GM18499 (cell line): ENCODE results near the gene SFMBT1.

Experiments
- ATAC-seq: cut with Tn5 transposase; IDR thresholded peaks from one replicate; pipeline ENCODE4 v1.9.1; 2021; ENCODE audit warnings: moderate number of reproducible peaks; ENCODE audit not compliant: insufficient read depth, unreplicated experiment

SFMBT1 gene

DNA sequence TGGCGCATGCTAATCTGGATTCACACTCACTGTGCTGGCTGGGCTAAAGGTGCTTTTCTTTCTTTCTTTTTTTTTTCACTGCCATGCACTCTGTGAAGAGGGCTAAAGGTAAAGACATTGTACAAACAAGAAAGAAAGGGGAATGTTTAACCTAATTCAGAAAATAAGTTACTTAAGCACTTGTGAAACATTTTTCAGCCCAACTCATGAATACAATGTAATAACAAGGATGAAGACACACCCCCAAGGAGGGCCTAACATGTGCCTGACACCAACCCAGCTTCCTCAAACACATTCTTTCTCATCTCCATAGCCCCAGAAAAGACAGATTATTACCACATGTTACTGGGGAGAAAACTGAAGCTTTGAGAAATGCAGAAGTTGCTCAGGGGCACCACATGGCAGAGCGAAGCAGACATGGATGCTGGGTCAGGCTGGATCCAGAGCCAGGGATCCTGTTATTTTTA lies 154.2 kb downstream of the SFMBT1 start:
- no peak for ATAC-seq

DNA sequence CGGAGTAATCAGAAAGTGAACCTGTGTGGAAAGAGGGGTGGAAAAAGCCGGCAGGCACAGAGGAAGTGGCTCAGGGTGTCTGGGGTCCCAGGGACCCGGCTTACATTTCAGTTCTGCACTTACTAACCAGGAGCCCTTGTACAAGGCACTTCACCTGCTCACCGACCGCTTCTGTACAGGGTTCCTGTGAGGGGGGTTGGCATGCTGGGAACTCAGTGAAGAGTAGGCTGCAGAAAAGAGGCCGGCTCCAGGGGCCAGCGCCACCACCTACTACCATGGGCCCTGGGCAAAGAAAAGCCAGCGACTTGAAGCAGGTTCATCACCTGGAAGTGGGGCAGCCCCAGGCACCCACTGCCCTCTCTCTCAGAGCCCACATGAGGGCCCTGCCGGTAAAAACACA lies 154.7 kb downstream of the SFMBT1 start:
- ATAC-seq, result no peak

DNA sequence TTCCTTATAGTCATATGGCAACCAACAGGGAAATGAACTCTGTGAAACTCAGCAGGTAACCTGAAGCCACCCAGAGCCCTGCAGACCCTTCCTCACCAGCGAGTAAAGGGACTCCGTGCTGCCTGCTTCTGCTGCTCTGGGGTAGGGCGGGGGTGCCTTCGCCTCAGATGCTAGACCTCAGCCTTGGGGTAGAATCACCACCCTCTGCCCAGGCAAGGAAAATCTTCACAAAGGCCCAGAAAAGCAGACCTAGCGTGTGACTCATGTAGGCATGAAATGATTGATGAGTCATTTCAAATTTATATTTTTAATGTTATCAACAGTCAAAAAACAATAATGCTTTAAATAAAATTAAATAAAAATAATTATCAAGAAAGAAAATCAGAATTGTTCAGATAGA lies 155.1 kb downstream of the SFMBT1 start:
- ATAC-seq, result no peak

DNA sequence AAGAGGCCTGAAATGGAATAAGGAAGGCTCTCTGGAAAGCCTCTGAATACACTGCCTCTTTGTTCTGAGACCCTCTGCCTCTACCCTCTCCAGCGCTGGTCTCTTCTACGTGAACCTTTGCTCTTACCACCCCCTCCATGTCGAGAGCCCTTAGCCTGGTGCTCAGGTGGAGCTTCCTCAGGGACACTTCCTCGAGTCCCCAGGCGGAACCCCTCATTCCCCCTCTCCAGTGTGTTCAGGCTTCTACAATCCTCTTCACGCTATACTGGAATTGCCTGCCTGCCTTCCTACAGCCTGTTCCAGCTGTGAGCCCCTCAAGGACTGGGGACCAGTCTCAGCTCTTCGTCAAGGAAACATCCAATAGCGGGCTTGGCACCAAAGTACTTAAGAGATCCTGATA lies 156.0 kb downstream of the SFMBT1 start:
- ATAC-seq, result no peak

DNA sequence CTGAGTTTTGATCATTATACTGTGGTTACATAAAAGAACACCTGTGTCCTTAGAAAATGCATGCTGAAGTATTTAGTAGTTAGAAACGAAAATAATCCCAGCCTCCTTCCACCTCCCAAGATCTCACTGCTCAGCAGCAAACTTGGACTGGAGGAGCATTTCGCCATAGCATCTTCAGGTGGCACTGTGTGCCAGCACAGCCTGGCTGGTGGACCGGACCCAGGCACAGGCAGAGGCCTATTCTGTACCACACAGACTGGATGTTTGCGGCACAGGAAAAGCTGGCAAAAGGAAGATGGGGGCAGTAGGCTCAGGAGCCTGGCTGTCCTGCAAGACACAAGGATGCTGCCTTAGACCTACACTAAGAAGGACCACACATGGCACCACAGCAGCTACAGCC lies 158.7 kb downstream of the SFMBT1 start:
- ATAC-seq, result no peak

DNA sequence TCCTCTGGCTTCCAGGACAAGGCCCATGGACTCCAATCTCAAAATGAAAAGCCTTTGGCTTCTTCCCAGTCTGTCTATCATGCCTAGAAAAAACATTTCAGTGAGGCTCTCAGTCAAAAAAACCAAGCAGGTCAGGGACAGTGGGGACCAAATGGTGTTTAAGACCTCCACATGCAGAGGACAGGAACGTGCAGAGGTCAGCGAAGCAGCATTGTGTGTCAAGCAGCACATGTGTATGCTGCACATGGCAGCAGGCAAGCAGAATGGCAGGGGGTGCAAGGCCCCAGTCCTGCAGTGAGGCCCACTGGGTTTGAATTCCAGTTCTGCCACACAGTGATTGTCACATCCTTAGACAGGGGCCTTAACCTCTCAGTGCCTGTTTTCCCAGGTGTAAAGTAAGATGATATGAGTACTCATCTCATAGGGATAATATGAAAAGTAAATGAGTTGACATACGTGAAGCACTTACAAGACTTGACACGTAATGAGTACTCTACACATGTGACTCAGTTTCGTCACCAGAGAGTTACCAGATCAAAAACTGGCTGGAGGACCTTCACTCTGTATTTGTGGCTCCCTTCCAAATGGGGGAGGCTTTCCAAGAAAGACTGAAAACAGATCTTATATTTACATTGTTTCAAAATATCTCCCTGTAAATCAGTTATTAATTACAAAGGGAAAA lies 159.7 kb downstream of the SFMBT1 start:
- ATAC-seq, result no peak

DNA sequence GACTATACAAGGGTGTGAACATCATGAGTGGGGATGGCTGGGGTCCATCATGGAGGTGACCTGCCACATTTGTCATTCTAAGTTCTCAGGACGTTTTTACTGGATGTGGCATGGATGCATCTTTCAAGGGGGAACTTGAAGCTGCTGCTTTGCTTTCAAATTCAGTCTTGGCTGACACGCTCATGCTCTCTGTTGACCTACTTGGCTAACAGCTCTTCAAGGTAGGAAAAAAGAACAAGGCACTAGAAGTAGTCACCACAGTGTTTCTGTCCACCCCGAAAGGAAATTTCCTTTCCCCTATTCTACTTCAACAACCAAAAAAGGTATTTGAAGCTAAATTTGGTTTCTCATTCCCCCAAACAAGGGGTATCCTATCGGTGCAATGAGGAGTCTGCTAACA lies 163.5 kb downstream of the SFMBT1 start:
- ATAC-seq, result no peak

DNA sequence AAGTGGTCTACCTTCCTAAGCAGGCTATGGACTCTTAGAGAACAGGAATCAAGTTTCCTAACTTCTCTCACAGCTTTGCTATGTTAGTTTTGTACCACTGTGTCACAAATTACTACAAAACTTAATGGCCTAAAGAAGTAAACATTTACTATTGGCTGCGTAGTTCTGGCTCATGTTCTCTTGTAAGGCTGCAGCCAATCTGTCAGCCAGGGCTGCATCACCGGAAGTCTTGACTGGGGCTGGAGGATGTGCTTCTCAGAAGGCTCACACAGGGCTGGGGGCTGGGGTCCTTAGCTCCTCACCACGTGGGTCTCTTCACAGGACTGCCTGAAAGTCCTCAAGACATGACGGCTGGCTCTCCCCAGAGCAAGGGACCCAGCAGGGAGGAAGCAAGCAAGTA lies 164.0 kb downstream of the SFMBT1 start:
- ATAC-seq, result no peak

DNA sequence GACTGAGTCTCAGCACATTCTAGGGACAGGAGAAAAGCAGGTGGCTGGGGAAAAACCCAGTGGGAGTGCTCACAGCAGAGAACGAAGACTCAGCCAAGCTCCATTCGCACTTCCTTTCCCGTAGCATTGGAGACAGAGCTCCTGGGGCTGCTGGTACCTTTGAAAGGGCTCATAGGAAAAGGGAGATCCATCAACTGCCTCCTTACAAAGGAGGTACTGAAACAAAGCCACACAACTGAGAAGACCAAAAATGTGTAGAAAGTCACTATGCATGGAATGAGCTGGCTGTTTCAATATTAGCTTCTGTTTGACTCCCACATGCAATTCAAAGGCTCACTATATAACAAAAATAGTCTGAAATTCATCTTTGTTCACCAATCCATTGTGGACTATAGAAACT lies 165.4 kb downstream of the SFMBT1 start:
- no peak for ATAC-seq

DNA sequence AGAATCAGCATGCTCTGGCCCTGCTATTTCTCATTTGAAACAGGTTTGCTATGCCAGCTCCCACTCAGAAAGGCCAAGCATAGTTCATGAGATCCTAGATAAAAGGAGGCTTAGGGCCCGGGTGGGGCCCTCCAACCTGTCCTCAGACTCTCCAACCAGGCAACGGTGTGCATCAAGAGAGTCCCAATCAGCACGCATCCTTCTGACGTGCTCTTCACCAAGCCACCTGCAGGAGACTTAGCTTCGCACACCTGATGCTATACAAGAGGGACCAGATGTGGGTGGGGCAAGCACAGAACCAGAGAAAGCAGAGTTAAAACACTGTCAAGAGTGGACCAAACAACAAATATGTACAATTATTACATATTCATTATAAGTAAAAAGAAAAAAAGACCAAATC lies 165.8 kb downstream of the SFMBT1 start:
- no peak for ATAC-seq

DNA sequence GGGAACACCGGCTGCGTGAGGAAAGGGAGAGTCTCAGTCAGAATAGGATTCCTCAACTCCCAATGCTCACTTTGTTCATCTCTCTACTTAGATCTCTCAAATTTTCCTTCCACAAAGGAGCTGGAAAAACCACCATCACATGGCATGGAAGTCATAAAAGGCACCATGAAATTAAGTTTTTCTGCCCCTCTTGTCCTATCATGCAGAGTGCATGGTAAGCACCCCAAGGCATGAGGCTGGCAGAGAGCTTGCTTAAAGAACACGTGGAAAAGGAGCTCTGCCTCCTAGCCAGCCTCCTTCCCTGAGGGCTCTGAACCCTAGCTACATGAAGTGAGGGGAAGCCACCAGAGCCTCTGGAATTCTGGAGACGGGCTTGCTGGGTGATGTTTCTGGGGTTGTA lies 166.3 kb downstream of the SFMBT1 start:
- ATAC-seq, result no peak

DNA sequence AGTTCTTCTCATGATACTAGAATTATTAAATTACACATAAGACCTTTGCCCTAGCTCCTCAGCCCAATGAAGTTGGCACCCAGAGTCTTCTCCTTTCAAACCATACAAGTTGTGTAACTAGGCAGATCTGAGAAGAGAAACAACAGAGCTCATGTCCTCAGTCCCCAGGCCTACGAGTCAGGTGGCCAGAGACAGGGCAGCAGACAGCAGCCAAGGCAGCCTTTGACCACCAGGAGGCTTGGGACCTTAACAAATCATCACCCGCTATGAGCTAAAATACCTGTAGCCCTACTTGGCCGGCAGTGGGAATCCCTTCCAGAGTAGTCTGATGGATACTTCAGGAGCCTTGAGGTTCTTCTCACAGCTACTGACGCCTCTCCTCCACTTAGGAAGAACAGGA lies 166.8 kb downstream of the SFMBT1 start:
- no peak for ATAC-seq

DNA sequence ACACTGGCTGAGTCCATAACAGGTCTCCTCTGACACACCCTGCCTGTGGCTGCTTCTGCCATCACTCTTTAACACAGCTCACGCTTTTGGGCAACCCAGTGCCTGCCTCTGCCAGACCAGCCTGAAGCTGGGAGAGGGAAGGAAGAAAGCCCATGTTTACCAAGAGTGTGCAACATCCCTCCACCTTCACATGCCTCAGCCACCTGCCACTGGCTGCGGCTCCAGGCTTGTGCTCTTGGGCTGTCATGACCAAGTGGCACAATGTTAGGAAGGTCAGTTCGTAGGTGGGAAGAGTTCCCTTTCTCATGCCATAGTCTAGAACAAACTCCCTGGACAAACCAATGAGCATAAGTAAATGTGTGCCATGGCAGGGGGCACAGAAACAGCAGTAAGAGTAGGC lies 168.8 kb downstream of the SFMBT1 start:
- ATAC-seq, result no peak

DNA sequence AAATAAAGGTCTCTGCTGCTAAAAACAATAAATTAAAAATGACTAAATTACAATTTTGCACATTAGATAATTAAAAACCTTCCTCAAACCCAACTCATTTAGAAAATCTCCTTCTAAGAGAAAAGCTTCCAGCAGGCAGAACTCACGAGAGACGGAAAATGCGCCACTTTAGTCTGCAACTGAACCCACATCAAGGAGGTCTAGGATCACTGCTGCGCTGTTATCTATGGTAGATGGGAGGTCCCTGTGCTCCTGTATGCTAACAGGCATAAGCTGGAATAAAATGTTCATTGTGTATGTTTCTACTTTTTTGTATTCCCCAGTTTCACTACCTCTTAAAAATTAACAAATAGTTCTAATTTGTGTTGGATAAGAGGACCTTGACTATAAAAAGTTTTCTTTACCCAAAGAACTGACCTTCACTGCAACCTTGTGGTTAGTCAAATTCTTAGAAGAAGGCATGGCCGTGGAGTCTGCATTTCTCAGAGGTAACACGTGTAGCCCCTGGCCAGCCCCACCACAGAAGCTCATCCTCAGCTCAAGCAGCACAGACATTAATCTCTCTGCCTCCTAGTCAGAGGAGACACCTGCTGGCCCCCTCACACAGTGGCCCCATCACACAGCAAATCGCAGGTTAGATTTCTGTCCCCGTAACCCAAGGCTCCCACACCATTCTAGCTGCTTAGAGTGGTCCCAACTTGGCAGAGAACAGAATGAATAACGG lies 170.8 kb downstream of the SFMBT1 start:
- ATAC-seq, result no peak

DNA sequence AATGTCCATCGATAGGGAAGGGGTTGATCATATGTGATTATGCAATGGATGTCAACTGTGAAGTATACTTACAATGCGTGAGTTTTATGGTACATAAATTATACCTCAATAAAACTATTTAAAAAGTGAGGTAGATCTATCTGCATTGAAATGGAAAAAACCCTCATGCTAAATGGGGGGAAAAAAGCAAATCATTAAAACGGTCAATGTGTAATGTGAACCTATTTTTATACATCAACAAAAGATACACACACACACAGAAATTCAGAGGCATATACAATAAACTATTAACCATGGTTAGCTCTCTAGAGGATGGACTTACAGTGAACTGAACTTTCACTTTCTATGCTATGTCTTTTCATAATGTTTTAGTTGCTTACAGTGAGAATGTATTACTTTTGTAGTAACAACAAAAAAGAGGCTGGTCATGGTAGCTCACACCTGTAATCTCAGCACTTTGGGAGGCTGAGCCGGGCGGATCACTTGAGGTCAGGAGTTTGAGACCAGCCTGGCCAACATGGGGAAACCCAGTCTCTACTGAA lies 171.6 kb downstream of the SFMBT1 start:
- ATAC-seq, result no peak

DNA sequence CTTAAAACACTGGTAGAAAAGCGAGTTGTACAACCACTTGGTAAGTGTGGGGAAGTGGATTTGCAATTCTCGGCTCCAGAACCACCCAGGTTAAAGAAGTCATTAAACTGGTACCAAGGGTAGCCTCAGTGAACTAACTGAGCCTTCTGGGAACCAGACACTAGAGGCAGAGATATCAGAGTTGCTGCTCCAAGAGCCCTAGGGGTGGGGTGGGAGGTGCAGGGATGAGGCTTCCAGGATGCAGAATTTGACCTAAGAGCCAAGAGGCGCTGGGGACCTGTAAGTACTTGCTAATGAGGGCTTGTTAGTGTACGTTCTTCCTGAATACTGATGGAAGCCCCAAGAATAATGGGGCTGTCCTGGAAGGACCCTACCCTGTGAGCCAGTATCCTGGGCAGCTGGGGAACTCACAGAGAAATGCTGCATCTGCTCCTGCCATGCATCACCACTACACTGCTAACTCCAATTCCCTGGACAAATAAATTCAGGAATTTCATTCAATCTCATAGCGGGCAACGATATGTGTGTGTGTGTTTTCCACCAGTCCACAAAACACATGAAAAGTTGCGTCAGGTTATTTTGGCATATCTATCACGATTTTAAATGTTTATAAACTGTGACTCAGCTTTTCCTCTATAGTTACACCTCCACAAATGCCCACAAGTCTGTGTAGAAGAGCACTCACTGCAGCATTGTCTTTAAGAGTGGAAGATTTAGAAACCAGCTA lies 172.3 kb downstream of the SFMBT1 start:
- ATAC-seq, result no peak

DNA sequence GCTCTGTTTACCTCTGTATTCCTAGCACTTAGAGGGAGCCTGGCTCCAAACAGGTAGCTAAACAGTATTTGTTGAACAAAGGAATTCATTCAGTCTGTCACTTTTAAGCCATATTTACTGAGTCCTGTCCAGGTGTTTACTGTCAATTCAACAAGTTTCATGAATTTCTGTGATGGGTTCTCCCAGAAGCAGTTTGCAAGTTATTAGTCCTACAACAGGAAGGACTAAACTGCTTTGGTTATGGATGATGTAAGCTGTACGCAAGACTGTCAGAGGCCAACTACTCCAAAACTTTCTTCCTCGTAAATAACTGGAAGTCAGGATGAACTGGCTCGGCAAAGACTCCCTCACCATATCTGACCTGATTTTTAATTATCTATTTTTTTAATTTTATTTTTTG lies 173.6 kb downstream of the SFMBT1 start:
- no peak for ATAC-seq

DNA sequence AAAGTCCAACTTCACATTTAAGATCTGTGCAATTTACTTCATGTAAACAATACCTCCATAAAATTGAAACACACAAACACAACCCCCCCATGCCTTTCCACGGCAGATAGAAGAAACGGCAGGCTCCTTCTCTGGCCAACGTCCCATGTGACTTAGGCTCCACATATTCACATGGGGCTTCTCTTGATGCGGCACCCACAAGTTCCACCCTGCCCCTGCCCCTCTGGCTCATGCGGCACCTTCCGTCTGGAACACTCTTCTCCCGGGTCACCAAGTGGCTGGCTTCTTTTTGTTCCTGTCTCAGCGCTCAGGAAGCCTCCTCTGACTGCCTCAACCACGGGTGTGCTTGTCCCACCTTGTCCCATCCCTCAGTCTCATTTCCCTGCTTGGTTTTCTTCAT lies 174.1 kb downstream of the SFMBT1 start:
- ATAC-seq, result no peak

DNA sequence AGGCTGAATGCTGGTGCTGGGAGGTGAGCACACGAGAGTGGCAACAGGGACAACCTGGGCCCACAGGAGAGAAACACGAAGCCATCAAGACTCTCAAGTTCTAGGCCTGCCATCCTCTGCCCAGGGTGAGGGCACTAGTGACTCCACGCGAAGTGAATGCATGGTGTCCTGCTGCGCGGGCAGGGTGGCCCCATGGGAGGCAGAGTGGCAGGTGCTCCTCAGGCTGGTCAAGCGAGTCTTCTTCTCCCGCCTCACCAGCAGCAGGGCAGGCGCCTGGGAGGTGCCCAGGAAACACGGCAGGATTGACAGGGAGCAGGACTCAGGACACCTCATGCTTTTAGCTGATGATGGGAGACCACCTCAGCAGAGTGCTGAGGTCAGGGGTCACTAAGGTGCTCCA lies 175.4 kb downstream of the SFMBT1 start:
- no peak for ATAC-seq

DNA sequence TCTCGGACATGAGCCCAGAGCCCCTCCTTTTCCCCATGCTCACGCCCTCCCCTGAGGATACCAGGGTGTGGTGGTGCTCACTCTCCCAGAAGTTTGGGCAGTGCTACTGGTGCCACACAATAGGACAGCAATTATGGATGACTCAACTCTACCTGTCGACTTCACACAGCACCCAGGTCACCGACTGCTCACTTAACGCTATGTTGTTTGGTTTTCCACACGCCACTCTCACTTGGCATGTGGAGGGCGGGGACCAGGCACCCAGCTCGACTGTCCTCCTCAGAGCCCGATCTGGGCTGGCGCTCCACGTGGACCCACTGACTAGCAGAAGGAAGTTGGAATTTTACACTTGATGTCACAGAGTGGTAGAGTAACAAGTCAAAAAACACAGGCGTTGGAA lies 179.4 kb downstream of the SFMBT1 start:
- ATAC-seq, result no peak

DNA sequence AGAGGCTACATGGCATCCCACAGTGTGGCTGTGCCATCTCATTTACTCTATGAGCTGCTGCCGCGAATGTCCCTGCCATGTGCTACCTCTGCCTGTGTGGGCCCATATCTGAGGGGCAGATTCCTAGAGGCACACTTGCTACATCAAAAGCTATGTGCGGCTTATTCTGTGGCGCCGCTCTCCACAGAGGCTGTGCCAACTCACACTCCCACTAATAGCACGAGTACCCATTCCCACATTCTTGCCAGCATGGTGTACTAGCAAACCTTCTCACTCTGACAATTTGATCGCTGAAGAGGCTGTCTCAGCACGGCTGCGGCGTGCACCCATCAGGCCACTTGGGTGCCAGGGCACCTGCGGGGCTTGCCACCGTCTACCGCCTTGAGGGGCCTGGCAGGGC lies 179.9 kb downstream of the SFMBT1 start:
- no peak for ATAC-seq
